H1 (cell line): ENCODE measurements around the gene BABAM2. TPM values are rescaled to one million over a fixed set of nuclear protein-coding genes. Genes with fewer than 3 reads are reported as not detected.

Experiments
- CTCF ChIA-PET: fragments of 300-600 bp; sonication (Branson Sonifier 250); formaldehyde crosslinking; loops from one replicate; lab custom pipeline; 2021; ENCODE audit not compliant: partially characterized antibody; lab: Charles Lee
- POLR2A ChIA-PET: fragments of 300-600 bp; sonication (Branson Sonifier 250); formaldehyde crosslinking; loops from one replicate; lab custom pipeline; 2021; ENCODE audit warnings: inconsistent platforms; ENCODE audit not compliant: partially characterized antibody; lab: Charles Lee
- DNase-seq, 2 experiments: peaks; one replicate each; pipeline versions ENCODE4 v3.0.0 to v3.0.0-alpha.2; 2010 to 2022; ENCODE audit warnings: low spot score in 2 of 2, low read depth in 1 of 2, mixed read lengths in 1 of 2
- FAIRE-seq: peaks from 2 replicates; lab custom pipeline; 2011; peaks lifted over from hg19 to GRCh38; lab: Jason Lieb, UNC
- H2AFZ ChIP-seq: 2 replicates; pipeline ENCODE4 v1.8.1; 2012; ENCODE audit warnings: low read length, inconsistent platforms
- H2AK5ac ChIP-seq: 2 replicates; pipeline ENCODE4 v1.6.1; 2013; ENCODE audit warnings: low read depth, low read length
- H2BK120ac ChIP-seq: replicated peaks from 2 replicates; pipeline ENCODE3; 2013; ENCODE audit warnings: low read depth, low read length, inconsistent platforms
- H2BK12ac ChIP-seq: 2 replicates; pipeline ENCODE4 v1.6.1; 2013; ENCODE audit warnings: low read depth, low read length
- H2BK15ac ChIP-seq: 2 replicates; pipeline ENCODE4 v1.6.1; 2013; ENCODE audit warnings: low read length
- H2BK20ac ChIP-seq: 2 replicates; pipeline ENCODE4 v1.6.1; 2013; ENCODE audit warnings: low read length
- H2BK5ac ChIP-seq: 2 replicates; pipeline ENCODE4 v1.6.1; 2013; ENCODE audit warnings: low read depth, low read length
- H3K14ac ChIP-seq: 2 replicates; pipeline ENCODE4 v1.6.1; 2013; ENCODE audit warnings: inconsistent platforms; ENCODE audit not compliant: insufficient read length
- H3K18ac ChIP-seq: 2 replicates; pipeline ENCODE4 v1.6.1; 2013; ENCODE audit warnings: low read length; ENCODE audit errors: extremely low read depth
- H3K23ac ChIP-seq: 2 replicates; pipeline ENCODE4 v1.6.1; 2013; ENCODE audit warnings: inconsistent platforms; ENCODE audit not compliant: insufficient read length
- H3K23me2 ChIP-seq: 2 replicates; pipeline ENCODE4 v1.6.1; 2013; ENCODE audit warnings: low read depth, low read length
- H3K27ac ChIP-seq: 2 replicates; pipeline ENCODE4 v1.6.1; 2011; ENCODE audit warnings: low read depth, low read length, inconsistent platforms
- H3K27me3 ChIP-seq, 4 experiments: replicated peaks in 1 of 4; 1 replicate in 1 of 4; 2 replicates in 3 of 4; pipeline versions ENCODE4 v1.6.1 to v1.8.1; 2011 to 2013; ENCODE audit warnings: low read length in 3 of 4, mild to moderate bottlenecking in 3 of 4, inconsistent platforms in 2 of 4, mixed read lengths in 2 of 4, moderate library complexity in 1 of 4; ENCODE audit not compliant: control insufficient read depth in 3 of 4, insufficient read depth in 3 of 4; ENCODE audit errors: extremely low read depth in 1 of 4
- H3K36me3 ChIP-seq, 4 experiments: 2 replicates each; pipeline versions ENCODE4 v1.6.1 to v1.8.1; 2011 to 2013; ENCODE audit warnings: mild to moderate bottlenecking in 4 of 4, low read length in 3 of 4, moderate library complexity in 2 of 4, control low read depth in 1 of 4, inconsistent platforms in 1 of 4; ENCODE audit not compliant: insufficient read depth in 4 of 4, control insufficient read depth in 2 of 4
- H3K4ac ChIP-seq: replicated peaks from 2 replicates; pipeline ENCODE3; 2013; ENCODE audit warnings: low read length, low read depth, mixed read lengths, inconsistent platforms; ENCODE audit not compliant: insufficient read length
- H3K4me1 ChIP-seq, 4 experiments: replicated peaks in 1 of 4; 1 replicate in 1 of 4; 2 replicates in 3 of 4; pipeline versions ENCODE4 v1.6.1 to v1.8.1; 2011 to 2013; ENCODE audit warnings: low read length in 3 of 4, inconsistent platforms in 2 of 4, mixed read lengths in 1 of 4; ENCODE audit not compliant: insufficient read depth in 4 of 4, control insufficient read depth in 3 of 4
- H3K4me2 ChIP-seq, 2 experiments: 2 replicates each; pipeline versions ENCODE4 v1.6.1 to v1.8.1; 2011 to 2013; ENCODE audit warnings: low read depth in 2 of 2, low read length in 2 of 2, control low read depth in 1 of 2, inconsistent platforms in 1 of 2, mild to moderate bottlenecking in 1 of 2; ENCODE audit not compliant: insufficient read depth in 1 of 2
- H3K4me3 ChIP-seq, 4 experiments: fragments of 200-600, 300-600 bp in 1 of 4; sonication (generic), shearing (Covaris generic), sonication (Bioruptor Twin) in 1 of 4; 2 replicates each; pipeline versions ENCODE4 v1.5.1 to v1.8.1; 2011 to 2016; ENCODE audit warnings: low read length in 4 of 4, low read depth in 3 of 4, control low read depth in 2 of 4, inconsistent platforms in 2 of 4, mild to moderate bottlenecking in 2 of 4, mixed read lengths in 1 of 4, moderate library complexity in 1 of 4; ENCODE audit not compliant: insufficient read depth in 2 of 4; ENCODE audit errors: extremely low read depth in 1 of 4
- H3K56ac ChIP-seq: replicated peaks from 2 replicates; pipeline ENCODE3; 2013; ENCODE audit warnings: low read depth, mild to moderate bottlenecking, mixed read lengths, low read length, inconsistent platforms; ENCODE audit not compliant: insufficient read length
- H3K79me1 ChIP-seq: 2 replicates; pipeline ENCODE4 v1.6.1; 2013; ENCODE audit warnings: low read depth, low read length, control low read depth
- H3K79me2 ChIP-seq, 2 experiments: 2 replicates each; pipeline versions ENCODE4 v1.6.1 to v1.8.1; 2012 to 2013; ENCODE audit warnings: low read length in 2 of 2, mild to moderate bottlenecking in 2 of 2, inconsistent platforms in 1 of 2; ENCODE audit not compliant: insufficient read depth in 2 of 2, control insufficient read depth in 1 of 2
- H3K9ac ChIP-seq, 4 experiments: replicated peaks in 1 of 4; 1 replicate in 1 of 4; 2 replicates in 3 of 4; pipeline versions ENCODE4 v1.6.1 to v1.8.1; 2011 to 2013; ENCODE audit warnings: low read depth in 3 of 4, low read length in 3 of 4, control low read depth in 2 of 4, mild to moderate bottlenecking in 2 of 4, moderate library complexity in 2 of 4, inconsistent platforms in 1 of 4; ENCODE audit errors: extremely low read depth in 1 of 4
- H3K9me3 ChIP-seq, 2 experiments: 2 replicates each; pipeline versions ENCODE4 v1.6.1 to v1.8.1; 2012 to 2013; ENCODE audit warnings: mild to moderate bottlenecking in 2 of 2, moderate library complexity in 2 of 2, control low read depth in 1 of 2, inconsistent platforms in 1 of 2, low read depth in 1 of 2, low read length in 1 of 2, mixed read lengths in 1 of 2; ENCODE audit not compliant: insufficient read depth in 2 of 2
- H4K20me1 ChIP-seq, 2 experiments: replicated peaks in 1 of 2; 2 replicates each; pipeline versions ENCODE3 to v1.8.1; 2011 to 2013; ENCODE audit warnings: inconsistent platforms in 2 of 2, low read length in 2 of 2, mild to moderate bottlenecking in 1 of 2; ENCODE audit not compliant: insufficient read depth in 2 of 2, control insufficient read depth in 1 of 2
- H4K5ac ChIP-seq: 2 replicates; pipeline ENCODE4 v1.6.1; 2013; ENCODE audit warnings: low read length, low read depth, mixed read lengths, inconsistent platforms; ENCODE audit not compliant: insufficient read length
- H4K8ac ChIP-seq: 2 replicates; pipeline ENCODE4 v1.8.0; 2013; ENCODE audit warnings: mild to moderate bottlenecking, moderate library complexity, low read length, inconsistent platforms; ENCODE audit not compliant: insufficient read depth; ENCODE audit errors: extremely low read depth
- H4K91ac ChIP-seq: replicated peaks from 2 replicates; pipeline ENCODE3; 2013; ENCODE audit warnings: low read length, mixed read lengths, inconsistent platforms; ENCODE audit not compliant: insufficient read length
- KDM1A ChIP-seq: fragments of 200-600, 300-600 bp; sonication (generic); IDR thresholded peaks from 2 replicates; pipeline ENCODE4 v1.7.1; 2016; ENCODE audit warnings: mild to moderate bottlenecking, low read length, borderline replicate concordance
- polyA plus RNA-seq, 7 experiments: library from polyadenylated mRNA; depleted of rRNA in 3 of 7; stranded (reverse) in 5 of 7; unstranded in 2 of 7; fragments of >200 nt in 5 of 7; fragments of 200-250 nt in 2 of 7; gene quantifications; 1 replicate in 5 of 7; 2 replicates in 1 of 7; 4 replicates in 1 of 7; pipeline versions ENCODE4 v1.2.1 to v1.2.3, GENCODE V29; 2011 to 2013; ENCODE audit warnings: missing spikeins in 2 of 7, mixed read lengths in 2 of 7
- total RNA-seq: library from RNA; stranded (reverse); fragmentation: NEBNext Ultra II Directional; extraction: Animal tissue kit (Norgen Biotek cat#: 25700); gene quantifications from 2 replicates; pipeline ENCODE4 v1.2.1, GENCODE V29; 2021

Gene BABAM2
- total and polyA plus RNA-seq, 2 of the 8 experiments (the other 6 are each of a cell fraction or from before 2014, with no cell fraction given): 15.8 to 20.9 TPM

DNA sequence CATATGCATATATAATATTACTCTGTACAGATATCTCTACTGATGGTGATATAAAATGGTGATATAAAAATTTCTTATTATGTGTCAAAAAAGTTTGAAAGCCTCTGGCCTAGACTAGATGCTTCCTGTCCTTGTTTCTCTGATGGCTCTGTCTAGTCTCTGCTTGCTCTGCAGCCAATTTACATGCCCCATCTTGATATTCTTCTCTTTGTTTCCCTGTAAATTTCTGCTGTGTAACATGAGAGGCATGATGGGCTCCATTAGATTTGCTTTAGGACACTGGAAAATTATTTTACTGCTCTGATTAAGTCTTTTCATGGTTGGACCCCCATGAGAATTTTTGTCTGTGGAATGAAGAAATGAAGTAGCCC is 24.3 kb downstream of the BABAM2 start:
- H3K4me3 ChIP-seq: no peak overlapping the region
- no peak overlapping the region for H2AK5ac ChIP-seq
- H3K27me3 ChIP-seq: no peaks in the 10 kb centered on the region
- H2BK15ac ChIP-seq: no peak overlapping the region
- no peaks in the 10 kb centered on the region for H3K79me1 ChIP-seq
- H3K18ac ChIP-seq: no peak overlapping the region
- FAIRE-seq: no peak
- no peaks in the 10 kb centered on the region for H3K79me2 ChIP-seq
- TF ChIP-seq KDM1A: no peak
- TF ChIP-seq, all 59 proteins: peak for 0
- no peak overlapping the region for H3K23ac ChIP-seq
- H3K9me3 ChIP-seq: no peaks in the 10 kb centered on the region
- no peaks in the 10 kb centered on the region for H3K23me2 ChIP-seq
- H3K9ac ChIP-seq: no peak overlapping the region
- no peak overlapping the region for H3K56ac ChIP-seq
- H4K91ac ChIP-seq: no peak overlapping the region
- H2BK5ac ChIP-seq: no peak overlapping the region
- no peak overlapping the region for H2BK12ac ChIP-seq
- no peak overlapping the region for H3K4me2 ChIP-seq
- no peak overlapping the region for H3K27ac ChIP-seq
- DNase-seq: no peak
- H3K14ac ChIP-seq: no peak overlapping the region
- no peak overlapping the region for H2BK20ac ChIP-seq
- H4K20me1 ChIP-seq: no peaks in the 10 kb centered on the region
- POLR2A ChIA-PET: no interaction called here
- CTCF ChIA-PET: interaction anchor here (1.0 to 1.5 kb wide), 3 partner anchors 9 to 192 kb away, joined by 3 read pairs; no protein-coding TSS in a partner anchor
- H3K4me1 ChIP-seq: 0 out of 7 replicates have a peak, but pooled peaks cover 0 to 2% (median 0%) of the 10 kb centered on the region in 4 experiments
- H3K4ac ChIP-seq: no peak overlapping the region
- H2BK120ac ChIP-seq: no peak overlapping the region
- H2AFZ ChIP-seq: no peak overlapping the region
- H4K5ac ChIP-seq: no peak overlapping the region
- H4K8ac ChIP-seq: no peak overlapping the region
- H3K36me3 ChIP-seq: no peaks in the 10 kb centered on the region
